ENCODE measurements around the gene BCAS3. TPM values are rescaled to one million over a fixed set of nuclear protein-coding genes. Genes with fewer than 3 reads are reported as not detected.

Gene BCAS3
- total RNA-seq, 1 experiment from 2014 or later: 14.4 TPM

- TF ChIP-seq, protein P1, sequence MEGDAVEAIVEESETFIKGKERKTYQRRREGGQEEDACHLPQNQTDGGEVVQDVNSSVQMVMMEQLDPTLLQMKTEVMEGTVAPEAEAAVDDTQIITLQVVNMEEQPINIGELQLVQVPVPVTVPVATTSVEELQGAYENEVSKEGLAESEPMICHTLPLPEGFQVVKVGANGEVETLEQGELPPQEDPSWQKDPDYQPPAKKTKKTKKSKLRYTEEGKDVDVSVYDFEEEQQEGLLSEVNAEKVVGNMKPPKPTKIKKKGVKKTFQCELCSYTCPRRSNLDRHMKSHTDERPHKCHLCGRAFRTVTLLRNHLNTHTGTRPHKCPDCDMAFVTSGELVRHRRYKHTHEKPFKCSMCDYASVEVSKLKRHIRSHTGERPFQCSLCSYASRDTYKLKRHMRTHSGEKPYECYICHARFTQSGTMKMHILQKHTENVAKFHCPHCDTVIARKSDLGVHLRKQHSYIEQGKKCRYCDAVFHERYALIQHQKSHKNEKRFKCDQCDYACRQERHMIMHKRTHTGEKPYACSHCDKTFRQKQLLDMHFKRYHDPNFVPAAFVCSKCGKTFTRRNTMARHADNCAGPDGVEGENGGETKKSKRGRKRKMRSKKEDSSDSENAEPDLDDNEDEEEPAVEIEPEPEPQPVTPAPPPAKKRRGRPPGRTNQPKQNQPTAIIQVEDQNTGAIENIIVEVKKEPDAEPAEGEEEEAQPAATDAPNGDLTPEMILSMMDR (conservative IDR thresholded peaks at IDR 0.05; ENCODE audit: low read depth, low read length): no peak
- TF ChIP-seq EZH2 (IDR thresholded peaks at IDR 0.05; ENCODE audit: borderline replicate concordance, low read depth, low read length, poor library complexity, severe bottlenecking): no peak
- H3K36me3 ChIP-seq (ENCODE audit: insufficient read depth, low read length, poor library complexity, severe bottlenecking): no peaks in the 10 kb centered on the region
- DNase-seq (ENCODE audit: low spot score): no peak
- POLR2A ChIA-PET (ENCODE audit: low non-redundant PET): no interaction called here
- BruUV-seq (replicated peaks): no TSS peak
- H3K4me1 ChIP-seq (ENCODE audit: insufficient read depth, low read length, poor library complexity, severe bottlenecking): no peaks in the 10 kb centered on the region
- H3K27ac ChIP-seq (ENCODE audit: low read depth, low read length, poor library complexity, severe bottlenecking): no peak overlapping the region
- CTCF ChIA-PET: no interaction called here
- H3K9me3 ChIP-seq (ENCODE audit: low read depth, low read length, poor library complexity, severe bottlenecking): no peaks in the 10 kb centered on the region
- no peaks in the 10 kb centered on the region for H3K27me3 ChIP-seq (replicated peaks; ENCODE audit: insufficient read depth, low read depth, low read length, poor library complexity)
- no peak overlapping the region for H3K4me3 ChIP-seq (ENCODE audit: low read depth, low read length, poor library complexity, severe bottlenecking)
- intact Hi-C loops (cut with micrococcal nuclease; ENCODE audit: unreplicated experiment): no loop called here
These were observed 683.4 kb downstream of the BCAS3 start for GRCh38 chr17:61361084-61361483.

DNA sequence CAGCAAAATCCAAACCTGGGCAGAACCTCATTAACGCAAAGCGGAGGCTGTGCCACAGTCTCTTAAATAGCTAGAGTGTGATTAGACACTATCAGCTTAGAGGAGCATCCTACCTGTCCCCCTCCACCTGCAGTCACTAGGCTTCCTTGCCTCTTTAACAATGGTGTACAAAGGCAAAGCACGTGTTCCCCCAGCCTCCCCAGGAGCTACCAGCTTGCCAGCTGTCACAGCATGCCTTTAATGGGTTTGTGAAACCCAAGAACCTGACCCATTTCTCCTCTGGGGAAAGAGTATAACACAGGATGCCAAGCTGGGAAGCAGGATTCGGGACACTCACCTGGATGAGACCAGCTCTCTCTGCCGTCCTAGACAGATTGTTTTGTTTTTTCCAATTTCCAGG is 684.7 kb downstream of the BCAS3 start:
- H3K4me1 ChIP-seq (ENCODE audit: insufficient read depth, low read length, poor library complexity, severe bottlenecking): no peaks in the 10 kb centered on the region
- no peaks in the 10 kb centered on the region for H3K36me3 ChIP-seq (ENCODE audit: insufficient read depth, low read length, poor library complexity, severe bottlenecking)
- TF ChIP-seq, protein P1 (conservative IDR thresholded peaks at IDR 0.05; ENCODE audit: low read depth, low read length): no peak
- no peak for TF ChIP-seq EZH2 (IDR thresholded peaks at IDR 0.05; ENCODE audit: borderline replicate concordance, low read depth, low read length, poor library complexity, severe bottlenecking)
- intact Hi-C loops (cut with micrococcal nuclease; ENCODE audit: unreplicated experiment): no loop called here
- H3K27me3 ChIP-seq (replicated peaks; ENCODE audit: insufficient read depth, low read depth, low read length, poor library complexity): no peaks in the 10 kb centered on the region
- no peaks in the 10 kb centered on the region for H3K9me3 ChIP-seq (ENCODE audit: low read depth, low read length, poor library complexity, severe bottlenecking)
- H3K27ac ChIP-seq (ENCODE audit: low read depth, low read length, poor library complexity, severe bottlenecking): no peak overlapping the region
- no TSS peak for BruUV-seq (replicated peaks)
- no peak overlapping the region for H3K4me3 ChIP-seq (ENCODE audit: low read depth, low read length, poor library complexity, severe bottlenecking)
- ChIA-PET CTCF (no interaction called here), POLR2A (ENCODE audit: low non-redundant PET) (no interaction called here)
- DNase-seq (ENCODE audit: low spot score): no peak

DNA sequence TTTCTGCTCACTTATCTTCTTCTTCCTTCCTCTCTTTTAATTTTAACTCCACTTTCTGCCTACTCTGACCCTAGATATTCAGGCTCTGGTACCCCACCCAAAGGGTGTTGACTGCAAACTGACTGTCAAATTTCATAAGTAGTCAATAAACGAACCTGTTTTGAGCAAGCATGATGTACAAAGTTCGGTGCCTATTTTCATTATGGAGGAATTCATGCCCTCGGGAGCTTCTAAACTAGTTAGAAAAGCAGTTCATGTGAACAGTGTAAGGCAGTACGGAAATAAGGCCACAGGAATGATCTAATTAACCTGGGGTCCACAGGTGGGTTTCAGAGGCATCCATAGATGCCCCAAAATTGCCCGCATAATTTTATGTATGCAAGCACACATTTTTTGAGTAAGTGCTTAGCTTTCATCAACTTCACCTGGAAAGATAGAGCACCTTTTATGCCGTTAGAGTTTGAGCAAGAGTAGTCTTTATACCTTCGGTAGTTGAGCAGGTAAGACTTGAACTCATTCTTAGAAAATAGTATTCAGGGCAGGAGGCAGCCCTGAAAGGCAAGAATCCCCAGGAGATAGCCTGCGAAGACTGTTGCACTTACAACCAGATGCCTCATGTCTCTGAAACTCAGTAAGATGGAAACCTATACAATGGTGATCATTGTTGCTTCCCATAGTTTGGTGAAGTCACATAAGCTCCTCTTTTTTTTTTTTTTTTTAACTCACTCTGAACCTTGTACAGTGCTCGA is 685.4 kb downstream of the BCAS3 start:
- TF ChIP-seq, protein P1 (conservative IDR thresholded peaks at IDR 0.05; ENCODE audit: low read depth, low read length): no peak
- TF ChIP-seq EZH2 (IDR thresholded peaks at IDR 0.05; ENCODE audit: borderline replicate concordance, low read depth, low read length, poor library complexity, severe bottlenecking): no peak
- Histone ChIP-seq H3K4me1 (ENCODE audit: insufficient read depth, low read length, poor library complexity, severe bottlenecking) (no peaks in the 10 kb centered on the region), H3K4me3 (ENCODE audit: low read depth, low read length, poor library complexity, severe bottlenecking) (no peak overlapping the region), H3K27me3 (replicated peaks; ENCODE audit: insufficient read depth, low read depth, low read length, poor library complexity) (no peaks in the 10 kb centered on the region), H3K9me3 (ENCODE audit: low read depth, low read length, poor library complexity, severe bottlenecking) (no peaks in the 10 kb centered on the region), H3K27ac (ENCODE audit: low read depth, low read length, poor library complexity, severe bottlenecking) (no peak overlapping the region), H3K36me3 (ENCODE audit: insufficient read depth, low read length, poor library complexity, severe bottlenecking) (no peaks in the 10 kb centered on the region)
- CTCF ChIA-PET: no interaction called here
- intact Hi-C loops (cut with micrococcal nuclease; ENCODE audit: unreplicated experiment): no loop called here
- no peak for DNase-seq (ENCODE audit: low spot score)
- BruUV-seq (replicated peaks): no TSS peak
- POLR2A ChIA-PET (ENCODE audit: low non-redundant PET): interaction anchor here (0.6 kb wide), 1 partner anchor 144 kb away, joined by 4 read pairs; no protein-coding TSS in a partner anchor

Data from A673 (cell line).